TTC549 (cell line): Measurements from ENCODE around the gene CLSTN3.
A peak's percentile ranks its signal among the peaks of the same experiment; 100 is the strongest.
"Not testable (repeated sequence)": the region's sequence is repeated elsewhere in the genome, so short reads cannot be mapped to it uniquely, and the experiment has no call there.

Source experiments
- FAIRE-seq: peaks from 2 replicates; lab custom pipeline; 2012; peaks lifted over from hg19 to GRCh38; lab: Jason Lieb, UNC

Gene CLSTN3

GRCh38 chr12:7103837-7104584 lies 26.2 kb upstream of the CLSTN3 start:
- FAIRE-seq, result no peak

DNA sequence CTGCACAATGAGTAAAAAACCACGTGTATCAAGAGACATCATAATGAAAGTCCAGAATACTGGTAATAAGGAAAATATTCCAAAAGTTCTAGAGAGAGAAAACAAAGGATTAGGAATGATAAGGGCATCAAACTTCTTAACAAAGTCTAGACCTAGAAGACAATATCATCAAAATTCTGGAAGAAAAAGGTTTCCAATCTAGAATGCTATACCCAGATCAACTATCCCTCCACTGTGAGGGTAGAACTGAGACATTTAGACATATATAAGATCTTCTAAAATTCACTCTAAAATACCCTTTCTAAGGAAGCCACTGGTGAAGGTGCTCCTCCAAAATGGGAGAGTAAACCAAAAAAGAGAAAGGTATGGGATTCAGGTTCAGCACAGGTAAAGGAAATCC lies 24.1 kb upstream of the CLSTN3 start:
- FAIRE-seq, result no peak

DNA sequence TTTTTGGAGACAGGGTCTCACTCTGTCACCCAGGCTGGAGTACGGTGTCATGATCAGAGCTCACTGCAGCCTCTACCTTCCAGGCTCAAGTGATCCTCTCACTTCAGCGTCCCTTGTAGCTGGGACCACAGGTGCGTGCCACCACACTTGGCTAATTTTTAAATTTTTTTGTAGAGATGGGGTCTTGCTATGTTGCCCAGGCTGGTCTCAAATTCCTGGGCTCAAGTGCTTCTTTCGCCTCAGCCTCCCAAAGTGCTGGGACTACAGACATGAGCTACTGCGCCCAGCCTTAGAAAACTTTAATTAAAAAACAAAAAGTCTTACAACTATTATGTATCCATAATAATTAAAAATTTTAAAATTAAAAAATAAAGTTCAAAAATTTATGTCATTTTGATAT lies 23.0 kb upstream of the CLSTN3 start:
- FAIRE-seq, result not testable (repeated sequence)

- FAIRE-seq, result no peak
These were observed 22.6 kb upstream of the CLSTN3 start for GRCh38 chr12:7107636-7108002.

- FAIRE-seq, result no peak
These were observed 22.0 kb upstream of the CLSTN3 start for GRCh38 chr12:7108003-7108795.

DNA sequence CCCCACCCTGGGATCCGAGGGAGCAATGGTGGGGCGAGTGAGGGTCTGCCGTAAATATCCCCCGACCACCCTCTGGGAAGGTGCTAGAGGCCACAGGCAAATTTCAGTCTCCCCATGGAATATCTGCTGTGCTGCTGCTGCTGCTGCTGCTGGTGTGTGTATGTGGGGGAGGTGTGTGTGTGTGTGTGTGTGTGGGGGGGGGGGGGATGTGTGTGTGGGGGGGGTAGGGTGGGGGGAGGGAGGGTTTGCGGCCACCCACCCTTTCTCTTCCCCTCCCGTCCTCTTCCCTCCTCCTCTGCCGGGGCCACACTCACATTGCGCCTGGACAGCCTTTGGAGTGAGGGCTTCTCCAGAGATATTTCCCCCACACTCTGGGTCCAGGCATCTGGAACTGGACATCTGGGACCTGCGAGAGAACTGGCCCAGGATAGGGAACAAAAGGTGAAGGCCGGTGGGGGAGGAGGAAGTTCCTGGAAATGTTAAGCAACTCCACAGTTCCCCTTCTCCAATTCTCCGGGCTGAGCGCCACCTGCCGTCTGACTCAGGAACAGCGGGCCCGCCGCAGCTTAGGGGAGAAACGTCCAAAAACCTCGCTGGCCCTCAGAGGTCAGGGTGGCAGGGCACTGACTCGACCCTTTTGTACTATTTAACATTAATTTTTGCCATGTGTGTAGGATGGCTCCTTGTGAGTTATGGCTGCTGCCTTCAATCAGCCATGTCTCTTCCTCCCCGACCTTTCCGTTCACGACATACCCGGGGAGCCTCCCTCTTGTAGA lies 21.2 kb upstream of the CLSTN3 start, which contains the start of gene C1RL:
Gene C1RL, minus strand, starts transcription at position 419 of the 776 bp plus-strand sequence. Its CDS starts 34 bp downstream, at position 385.
- FAIRE-seq, result no peak

- no peak for FAIRE-seq
These were observed 20.6 kb upstream of the CLSTN3 start for GRCh38 chr12:7109572-7109920.

GRCh38 chr12:7110661-7111060 lies 19.5 kb upstream of the CLSTN3 start:
- FAIRE-seq, result no peak

DNA sequence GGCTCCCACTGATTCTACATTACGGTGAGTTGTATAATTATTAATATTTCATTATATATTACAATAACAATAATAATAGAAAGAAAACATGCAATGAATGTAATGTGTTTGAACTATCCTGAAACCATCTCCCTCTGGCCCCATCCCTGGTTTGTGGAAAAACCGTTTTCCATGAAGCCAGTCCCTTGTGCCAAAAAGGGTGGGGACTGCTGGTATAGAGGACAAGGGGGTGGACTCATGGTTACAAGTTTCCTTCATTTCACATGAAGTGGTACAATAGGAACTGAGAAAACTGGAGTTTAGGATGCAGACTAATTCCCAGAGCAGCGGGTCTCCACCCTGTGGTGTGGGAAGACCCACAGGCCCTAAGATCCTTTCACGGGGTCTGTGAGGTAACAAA lies 18.1 kb upstream of the CLSTN3 start:
- no peak for FAIRE-seq

GRCh38 chr12:7113389-7113871 lies 16.7 kb upstream of the CLSTN3 start:
- FAIRE-seq, result peak; percentile 17

GRCh38 chr12:7114008-7114407 lies 16.2 kb upstream of the CLSTN3 start:
- FAIRE-seq, result no peak

- FAIRE-seq, result no peak
These were observed 15.3 kb upstream of the CLSTN3 start for GRCh38 chr12:7114851-7115250.

DNA sequence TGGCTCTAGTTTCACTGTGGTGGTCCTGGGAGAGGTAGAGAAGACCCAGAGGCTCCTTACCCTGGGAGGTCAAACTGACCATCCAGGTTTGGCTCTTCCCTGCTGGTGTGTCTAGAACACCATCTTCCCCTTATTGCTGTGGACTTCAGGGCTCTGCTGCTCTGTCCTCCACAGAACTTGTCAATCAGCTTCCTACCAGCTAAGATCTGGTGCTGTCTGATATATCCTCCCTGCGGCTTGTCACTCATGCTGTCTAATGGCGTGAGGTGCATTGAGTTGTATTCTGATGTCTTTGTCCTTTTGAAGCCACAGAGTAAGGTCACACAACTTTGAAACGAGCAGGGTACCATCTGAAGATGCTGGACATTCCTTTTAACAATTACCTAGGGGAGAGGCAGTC lies 14.0 kb upstream of the CLSTN3 start:
- no peak for FAIRE-seq

- no peak for FAIRE-seq
These were observed 13.3 kb upstream of the CLSTN3 start for GRCh38 chr12:7116916-7117315.

GRCh38 chr12:7117670-7118069 lies 12.5 kb upstream of the CLSTN3 start:
- no peak for FAIRE-seq

GRCh38 chr12:7118881-7119280 lies 11.3 kb upstream of the CLSTN3 start:
- no peak for FAIRE-seq

- FAIRE-seq, result no peak
These were observed 10.0 kb upstream of the CLSTN3 start for GRCh38 chr12:7120166-7120565.

GRCh38 chr12:7121324-7121723 lies 8.8 kb upstream of the CLSTN3 start:
- FAIRE-seq, result no peak

DNA sequence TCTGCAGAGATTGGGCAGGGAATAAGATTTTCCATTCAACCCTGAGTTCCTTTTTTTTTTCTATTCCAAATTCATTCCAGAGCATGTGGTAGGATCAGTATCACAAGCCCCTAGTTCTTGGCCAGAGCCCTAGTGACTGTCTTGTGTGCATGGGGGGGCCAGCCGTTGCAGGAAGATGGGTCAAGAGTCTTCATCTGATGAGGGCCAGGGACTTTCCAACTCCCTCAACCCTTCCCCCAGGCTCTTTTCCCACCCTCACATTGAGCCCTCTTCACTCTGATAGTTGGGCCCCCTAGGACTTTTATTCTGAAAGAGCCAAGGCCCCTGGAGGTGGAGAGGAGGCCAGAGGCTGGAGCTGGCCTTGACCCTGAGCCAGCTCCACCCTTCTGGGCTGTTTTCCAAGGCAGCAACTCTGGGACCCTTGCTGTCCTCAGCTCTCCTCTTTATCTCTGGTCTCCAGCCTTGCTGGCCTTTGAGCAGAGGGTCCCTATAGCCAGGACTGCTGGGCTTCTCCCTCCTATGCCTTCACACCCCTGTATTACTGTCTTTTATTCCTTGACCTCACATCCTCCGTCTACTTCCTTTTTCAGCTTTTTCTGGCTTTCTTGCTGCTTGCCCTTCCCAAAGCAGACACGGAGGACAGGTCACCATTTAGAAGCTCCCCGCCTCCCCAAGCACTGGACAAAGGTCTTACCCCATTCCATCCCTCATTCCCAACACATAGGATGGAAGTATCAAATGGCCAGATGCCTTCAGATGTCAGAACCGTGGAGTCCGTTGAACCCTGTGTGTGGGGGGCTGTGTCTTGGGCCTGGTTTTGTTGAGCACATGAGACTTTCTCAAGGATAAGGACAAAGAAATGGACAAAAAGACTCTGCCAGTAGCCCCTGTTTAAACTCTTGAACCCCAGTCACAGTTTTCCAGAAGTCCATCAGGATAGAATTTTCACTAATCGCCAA lies 7.1 kb upstream of the CLSTN3 start:
- no peak for FAIRE-seq

GRCh38 chr12:7123806-7124522 lies 6.2 kb upstream of the CLSTN3 start:
- no peak for FAIRE-seq

DNA sequence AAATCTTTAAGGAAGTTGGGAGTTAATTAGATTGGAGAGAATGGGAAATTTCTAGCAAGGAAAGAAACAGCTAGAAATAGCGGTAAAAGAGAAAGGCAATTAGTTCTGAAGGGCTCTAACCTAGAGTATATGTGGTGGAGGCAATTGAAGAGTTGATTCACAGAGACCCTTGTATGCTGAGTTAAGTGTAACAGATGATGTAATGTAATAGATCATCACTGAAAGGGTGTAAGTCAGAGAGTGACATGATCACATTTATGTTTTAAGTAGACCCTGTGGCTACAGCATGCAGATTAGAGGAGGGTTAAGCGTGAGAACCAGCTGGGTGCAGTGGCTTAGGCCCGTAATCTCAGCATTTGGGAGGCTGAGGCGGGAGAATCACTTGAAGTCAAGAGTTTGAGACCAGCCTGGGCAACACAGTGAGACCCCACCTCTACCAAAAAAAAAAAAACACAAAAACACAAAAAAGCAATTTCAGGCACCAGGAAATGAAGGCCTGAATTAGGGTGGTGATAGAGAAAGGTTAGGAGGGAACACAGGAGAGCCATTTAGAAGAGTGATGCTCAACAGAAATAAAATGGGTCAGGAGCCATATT lies 4.4 kb upstream of the CLSTN3 start:
- FAIRE-seq, result no peak
